Keratinocyte (primary cell): ENCODE data around the gene SGMS2. TPM values are rescaled to one million over a fixed set of nuclear protein-coding genes. Genes with fewer than 3 reads are reported as not detected.

Experiments
- DNase-seq: peaks from one replicate; pipeline ENCODE4 v3.0.0-alpha.2; 2011; ENCODE audit warnings: low read depth, missing footprints, low spot score
- FAIRE-seq: peaks from 2 replicates; lab custom pipeline; 2011; peaks lifted over from hg19 to GRCh38; lab: Jason Lieb, UNC
- H2AFZ ChIP-seq: 2 replicates; pipeline ENCODE4 v1.6.0; 2012; ENCODE audit warnings: low read length, control low read depth, inconsistent platforms; ENCODE audit not compliant: control insufficient read depth
- H3K27ac ChIP-seq: 2 replicates; pipeline ENCODE4 v1.5.1; 2011; ENCODE audit warnings: low read length; ENCODE audit not compliant: control insufficient read depth, insufficient read depth
- H3K27me3 ChIP-seq: 3 replicates; pipeline ENCODE4 v1.6.0; 2011; ENCODE audit warnings: low read length; ENCODE audit not compliant: control insufficient read depth, insufficient read depth; ENCODE audit errors: extremely low read depth
- H3K36me3 ChIP-seq, 2 experiments: 2 replicates in 1 of 2; 3 replicates in 1 of 2; pipeline ENCODE4 v1.5.1; 2011; ENCODE audit warnings: low read length in 2 of 2, mild to moderate bottlenecking in 1 of 2; ENCODE audit not compliant: control insufficient read depth in 2 of 2, insufficient read depth in 2 of 2; ENCODE audit errors: extremely low read depth in 1 of 2
- H3K4me1 ChIP-seq: 3 replicates; pipeline ENCODE4 v1.5.1; 2011; ENCODE audit warnings: low read length; ENCODE audit not compliant: control insufficient read depth, insufficient read depth; ENCODE audit errors: extremely low read depth
- H3K4me2 ChIP-seq: 3 replicates; pipeline ENCODE4 v1.6.0; 2011; ENCODE audit warnings: low read depth, low read length; ENCODE audit not compliant: control insufficient read depth, insufficient read depth; ENCODE audit errors: extremely low read depth
- H3K4me3 ChIP-seq, 3 experiments: fragments of 200-600 bp in 1 of 3; sonication (generic) in 1 of 3; 2 replicates in 2 of 3; 3 replicates in 1 of 3; pipeline ENCODE4 v1.5.1; 2011 to 2016; ENCODE audit warnings: low read length in 3 of 3, mild to moderate bottlenecking in 3 of 3, control low read depth in 2 of 3, inconsistent platforms in 1 of 3, low read depth in 1 of 3, mixed read lengths in 1 of 3, mixed run types in 1 of 3, moderate library complexity in 1 of 3; ENCODE audit not compliant: control insufficient read depth in 2 of 3, insufficient read depth in 2 of 3; ENCODE audit errors: extremely low read depth in 1 of 3
- H3K79me2 ChIP-seq: 2 replicates; pipeline ENCODE4 v1.6.0; 2012; ENCODE audit warnings: low read length; ENCODE audit not compliant: control insufficient read depth, insufficient read depth
- H3K9ac ChIP-seq: 3 replicates; pipeline ENCODE4 v1.6.0; 2011; ENCODE audit warnings: low read length; ENCODE audit not compliant: control insufficient read depth, insufficient read depth; ENCODE audit errors: extremely low read depth
- H3K9me1 ChIP-seq: 3 replicates; pipeline ENCODE4 v1.6.0; 2011; ENCODE audit warnings: low read length; ENCODE audit not compliant: control insufficient read depth, insufficient read depth; ENCODE audit errors: extremely low read depth
- H3K9me3 ChIP-seq: 2 replicates; pipeline ENCODE4 v1.5.1; 2012; ENCODE audit warnings: low read depth, low read length; ENCODE audit not compliant: control insufficient read depth
- H4K20me1 ChIP-seq: 3 replicates; pipeline ENCODE4 v1.6.0; 2011; ENCODE audit warnings: low read length; ENCODE audit not compliant: control insufficient read depth, insufficient read depth; ENCODE audit errors: extremely low read depth
- EZH2 ChIP-seq: IDR thresholded peaks from one replicate; pipeline ENCODE4 v1.6.1; 2012; ENCODE audit warnings: inconsistent platforms, mild to moderate bottlenecking, low read length, moderate library complexity
- dilution Hi-C: fragments of 300-500 bp; cut with MboI; formaldehyde crosslinking; loops from one replicate; pipeline ENCODE4 v1.7.0; 2020; ENCODE audit warnings: low sequenced_read_pairs; ENCODE audit not compliant: extremely low pct_ligation_motif_present
- polyA plus RNA-seq, 5 experiments: library from polyadenylated mRNA; depleted of rRNA in 3 of 5; stranded (reverse) in 3 of 5; stranded (forward) in 1 of 5; unstranded in 1 of 5; fragments of >200 nt; gene quantifications; 1 replicate in 1 of 5; 2 replicates in 3 of 5; 3 replicates in 1 of 5; pipeline versions ENCODE4 v1.2.1 to v1.2.3, GENCODE V29; 2011 to 2012; ENCODE audit warnings: missing spikeins in 2 of 5, low read depth in 1 of 5, low replicate concordance in 1 of 5
- TF ChIP-seq, protein P1 (sequence below), 3 experiments: IDR thresholded peaks in 1 of 3; conservative IDR thresholded peaks in 1 of 3; optimal IDR thresholded peaks in 1 of 3; 2 replicates in 2 of 3; 3 replicates in 1 of 3; pipeline versions ENCODE3 to v1.5.1; 2011; ENCODE audit warnings: low read length in 3 of 3, mild to moderate bottlenecking in 3 of 3, moderate library complexity in 2 of 3, control low read depth in 1 of 3, inconsistent platforms in 1 of 3; ENCODE audit not compliant: insufficient read depth in 2 of 3; ENCODE audit errors: extremely low read depth in 1 of 3

Gene SGMS2
- polyA plus RNA-seq, 1 donor (not counting 4 experiments of a cell fraction or from before 2014, with no cell fraction given): 38.5 TPM

DNA sequence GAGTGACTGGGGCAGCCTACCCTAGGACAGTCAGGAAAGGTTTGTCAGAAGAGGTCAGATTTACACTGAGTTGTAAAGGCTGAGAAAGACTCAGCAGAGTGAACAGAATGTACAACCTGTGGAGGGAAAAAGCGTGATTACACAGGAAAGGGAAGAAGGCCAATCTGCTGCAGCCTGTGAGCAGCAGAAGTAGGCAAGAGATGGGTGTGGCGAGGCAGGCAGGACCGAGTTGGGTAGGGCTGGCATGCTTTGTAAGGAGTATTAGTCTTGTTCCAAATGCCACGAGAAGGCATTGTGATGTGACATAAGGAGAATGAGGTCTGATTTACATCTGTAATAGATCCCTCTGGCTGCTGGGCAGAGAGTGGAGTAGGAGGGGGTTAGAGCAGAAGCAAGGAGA lies 12.6 kb downstream of the SGMS2 start:
- Histone ChIP-seq H3K4me2 (no peak overlapping the region), H3K9me3 (no peaks in the 10 kb centered on the region), H2AFZ (no peak overlapping the region), H3K4me1 (peaks cover 23% of the 10 kb centered on the region), H3K9me1 (no peaks in the 10 kb centered on the region), H3K4me3 (no peak overlapping the region), H3K36me3 (no peaks in the 10 kb centered on the region), H4K20me1 (peaks cover 3% of the 10 kb centered on the region), H3K79me2 (peaks cover 49% of the 10 kb centered on the region), H3K27ac (no peak overlapping the region), H3K9ac (no peak overlapping the region), H3K27me3 (no peaks in the 10 kb centered on the region)
- DNase-seq (no peak), FAIRE-seq (peak; percentile 32)
- TF ChIP-seq EZH2: no peak
- TF ChIP-seq, protein P1, sequence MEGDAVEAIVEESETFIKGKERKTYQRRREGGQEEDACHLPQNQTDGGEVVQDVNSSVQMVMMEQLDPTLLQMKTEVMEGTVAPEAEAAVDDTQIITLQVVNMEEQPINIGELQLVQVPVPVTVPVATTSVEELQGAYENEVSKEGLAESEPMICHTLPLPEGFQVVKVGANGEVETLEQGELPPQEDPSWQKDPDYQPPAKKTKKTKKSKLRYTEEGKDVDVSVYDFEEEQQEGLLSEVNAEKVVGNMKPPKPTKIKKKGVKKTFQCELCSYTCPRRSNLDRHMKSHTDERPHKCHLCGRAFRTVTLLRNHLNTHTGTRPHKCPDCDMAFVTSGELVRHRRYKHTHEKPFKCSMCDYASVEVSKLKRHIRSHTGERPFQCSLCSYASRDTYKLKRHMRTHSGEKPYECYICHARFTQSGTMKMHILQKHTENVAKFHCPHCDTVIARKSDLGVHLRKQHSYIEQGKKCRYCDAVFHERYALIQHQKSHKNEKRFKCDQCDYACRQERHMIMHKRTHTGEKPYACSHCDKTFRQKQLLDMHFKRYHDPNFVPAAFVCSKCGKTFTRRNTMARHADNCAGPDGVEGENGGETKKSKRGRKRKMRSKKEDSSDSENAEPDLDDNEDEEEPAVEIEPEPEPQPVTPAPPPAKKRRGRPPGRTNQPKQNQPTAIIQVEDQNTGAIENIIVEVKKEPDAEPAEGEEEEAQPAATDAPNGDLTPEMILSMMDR (optimal IDR thresholded peaks at IDR 0.05 in 1 of 3, IDR thresholded peaks at IDR 0.05 in 1 of 3, conservative IDR thresholded peaks at IDR 0.05 in 1 of 3; ENCODE audit: extremely low read depth in 1 of 3, insufficient read depth in 2 of 3, low read length in 3 of 3): no peak
- dilution Hi-C loops: no loop called here

DNA sequence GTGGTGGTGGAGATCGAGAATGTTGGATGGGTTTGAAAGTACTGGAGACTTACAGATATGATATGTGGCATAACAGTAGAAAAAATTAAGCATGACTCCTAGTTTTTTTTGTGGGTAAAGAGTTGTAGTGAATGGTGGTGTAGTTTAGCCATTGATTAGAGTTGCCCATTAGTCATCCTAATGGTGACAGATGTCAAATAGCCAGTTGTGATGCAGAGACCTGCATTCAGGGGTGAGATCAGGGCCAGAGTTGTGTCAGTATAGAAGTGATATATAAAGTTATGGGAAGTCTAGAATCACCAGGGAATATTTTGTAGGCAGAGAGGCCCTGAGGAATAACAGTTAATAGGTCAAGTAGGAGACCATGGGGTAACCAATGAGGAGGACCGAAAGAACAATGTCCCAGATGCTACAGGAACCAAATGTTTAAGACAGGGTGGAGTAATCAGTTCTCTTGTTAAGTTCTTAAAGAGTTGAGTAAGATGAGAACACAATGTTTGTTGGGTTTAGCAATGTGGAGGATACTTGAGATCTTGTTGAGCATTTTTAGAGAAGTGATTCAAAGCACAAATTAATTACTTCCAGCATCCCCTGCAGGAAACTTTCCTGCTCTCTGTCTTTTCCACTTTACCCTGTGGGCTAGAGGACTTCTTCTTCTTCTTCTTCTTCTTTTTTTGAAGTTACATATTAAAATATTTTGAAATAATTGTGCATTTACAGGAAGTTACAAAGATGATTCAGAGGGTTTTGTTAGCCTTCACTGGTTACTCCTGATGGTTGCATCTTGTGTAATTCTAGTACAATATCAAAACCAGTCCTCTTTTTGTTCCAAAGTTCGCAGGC lies 13.3 kb downstream of the SGMS2 start:
- Histone ChIP-seq H3K79me2 (peaks cover 43% of the 10 kb centered on the region), H3K4me2 (no peak overlapping the region), H3K36me3 (no peaks in the 10 kb centered on the region), H3K4me3 (no peak overlapping the region), H2AFZ (no peak overlapping the region), H4K20me1 (no peaks in the 10 kb centered on the region), H3K9ac (no peak overlapping the region), H3K9me3 (no peaks in the 10 kb centered on the region), H3K27me3 (no peaks in the 10 kb centered on the region), H3K9me1 (no peaks in the 10 kb centered on the region), H3K4me1 (peaks cover 23% of the 10 kb centered on the region), H3K27ac (no peak overlapping the region)
- dilution Hi-C loops: no loop called here
- DNase-seq (no peak), FAIRE-seq (peak; percentile 20)
- TF ChIP-seq EZH2: no peak
- TF ChIP-seq, protein P1 (optimal IDR thresholded peaks at IDR 0.05 in 1 of 3, IDR thresholded peaks at IDR 0.05 in 1 of 3, conservative IDR thresholded peaks at IDR 0.05 in 1 of 3; ENCODE audit: extremely low read depth in 1 of 3, insufficient read depth in 2 of 3, low read length in 3 of 3): no peak
